HCT116 (cell line): ENCODE results near the gene ABCC5. TPM values are rescaled to one million over a fixed set of nuclear protein-coding genes. Genes with fewer than 3 reads are reported as not detected.
A peak's percentile ranks its signal among the peaks of the same experiment; 100 is the strongest.

Experiments
- ATAC-seq: fragments of 200-7000 bp; cut with Tn5 transposase; 2 replicates; pipeline ENCODE4 v1.9.1; 2020; ENCODE audit warnings: mild to moderate bottlenecking, moderate library complexity
- BruUV-seq: library from RNA; stranded (reverse); fragments of 400-500 nt; replicated peaks from 2 replicates; lab custom pipeline; 2021; lab: Mats Ljungman, UMichigan
- CTCF ChIA-PET: fragments of 300-600 bp; sonication (Branson Sonifier 250); formaldehyde crosslinking; loops from one replicate; lab custom pipeline; 2021; ENCODE audit warnings: antibody characterized with exemption; lab: Charles Lee
- POLR2A ChIA-PET: fragments of 300-600, 350-600 bp; sonication (Branson Sonifier 250); formaldehyde crosslinking; loops from one replicate; lab custom pipeline; 2021; ENCODE audit warnings: antibody characterized with exemption; lab: Charles Lee
- RAD21 ChIA-PET, 2 experiments: fragments of 300-600 bp; sonication (Branson Sonifier 250); formaldehyde crosslinking; loops; one replicate each; lab custom pipeline; 2023; ENCODE audit warnings: low total read pairs in 2 of 2; ENCODE audit not compliant: uncharacterized antibody in 2 of 2, unreplicated experiment in 2 of 2, low non-redundant PET in 1 of 2; lab: Charles Lee
- DNase-seq: peaks from one replicate; pipeline ENCODE4 v3.0.0-alpha.2; 2010; ENCODE audit warnings: low read depth, low spot score
- H2AFZ ChIP-seq: fragments of 200-600 bp; shearing (Covaris generic), sonication (generic); 2 replicates; pipeline ENCODE4 v1.6.1; 2017; ENCODE audit warnings: low read depth, mixed run types, mixed read lengths, antibody characterized with exemption, low read length; ENCODE audit not compliant: poor library complexity, severe bottlenecking
- H3K27ac ChIP-seq: 2 replicates; pipeline ENCODE4 v1.5.1; 2012; ENCODE audit warnings: low read depth, low read length
- H3K27me3 ChIP-seq: fragments of 200-600 bp; sonication (generic); 2 replicates; pipeline ENCODE4 v1.6.1; 2016; ENCODE audit warnings: mixed run types, low read length, mixed read lengths; ENCODE audit not compliant: insufficient read depth
- H3K36me3 ChIP-seq, 2 experiments: fragments of 200-500 bp in 1 of 2; fragments of 200-600 bp in 1 of 2; sonication (Bioruptor generic) in 1 of 2; sonication (generic) in 1 of 2; 2 replicates each; pipeline versions ENCODE4 v1.5.1 to v1.6.1; 2014 to 2016; ENCODE audit warnings: low read length in 2 of 2, inconsistent platforms in 1 of 2, mixed read lengths in 1 of 2, mixed run types in 1 of 2; ENCODE audit not compliant: insufficient read depth in 2 of 2, control insufficient read depth in 1 of 2
- H3K4me1 ChIP-seq, 2 experiments: fragments of 200-600 bp in 1 of 2; sonication (generic) in 1 of 2; 2 replicates each; pipeline versions ENCODE4 v1.5.1 to v1.6.1; 2012 to 2017; ENCODE audit warnings: low read length in 2 of 2, inconsistent platforms in 1 of 2, mild to moderate bottlenecking in 1 of 2, mixed read lengths in 1 of 2, mixed run types in 1 of 2, moderate library complexity in 1 of 2; ENCODE audit not compliant: insufficient read depth in 2 of 2, control insufficient read depth in 1 of 2
- H3K4me2 ChIP-seq: fragments of 200-600 bp; sonication (generic); 2 replicates; pipeline ENCODE4 v1.6.1; 2017; ENCODE audit warnings: mixed run types, low read length, mixed read lengths
- H3K4me3 ChIP-seq, 2 experiments: fragments of 200-600 bp in 1 of 2; sonication (generic) in 1 of 2; replicated peaks in 1 of 2; 2 replicates each; pipeline ENCODE4 v1.5.1; 2011 to 2016; ENCODE audit warnings: low read length in 2 of 2, control low read depth in 1 of 2, low read depth in 1 of 2, mild to moderate bottlenecking in 1 of 2, mixed read lengths in 1 of 2, mixed run types in 1 of 2
- H3K79me2 ChIP-seq: fragments of 200-600 bp; sonication (generic); 2 replicates; pipeline ENCODE4 v1.6.1; 2017; ENCODE audit warnings: mild to moderate bottlenecking, mixed run types, low read length, moderate library complexity, mixed read lengths; ENCODE audit not compliant: insufficient read depth
- H3K9ac ChIP-seq: fragments of 200-600 bp; sonication (generic); 2 replicates; pipeline ENCODE4 v1.6.1; 2016; ENCODE audit warnings: low read length, mixed read lengths
- H3K9me2 ChIP-seq: fragments of 200-600 bp; sonication (generic), shearing (Covaris generic); 2 replicates; pipeline ENCODE4 v1.6.1; 2017; ENCODE audit warnings: mixed run types, mild to moderate bottlenecking, moderate library complexity; ENCODE audit not compliant: insufficient read depth
- H3K9me3 ChIP-seq, 2 experiments: fragments of 200-500 bp in 1 of 2; fragments of 200-600 bp in 1 of 2; sonication (Bioruptor generic) in 1 of 2; sonication (generic) in 1 of 2; 2 replicates each; pipeline ENCODE4 v1.6.1; 2014 to 2017; ENCODE audit warnings: low read length in 2 of 2, mixed read lengths in 2 of 2, inconsistent platforms in 1 of 2, low read depth in 1 of 2, mild to moderate bottlenecking in 1 of 2, mixed run types in 1 of 2, moderate library complexity in 1 of 2; ENCODE audit not compliant: control insufficient read depth in 1 of 2, insufficient read depth in 1 of 2
- H4K20me1 ChIP-seq: fragments of 200-600 bp; sonication (generic), shearing (Covaris generic); 2 replicates; pipeline ENCODE4 v1.6.1; 2017; ENCODE audit warnings: mixed run types, mild to moderate bottlenecking, moderate library complexity; ENCODE audit not compliant: insufficient read depth
- CEBPB ChIP-seq: IDR thresholded peaks from 2 replicates; pipeline ENCODE4 v1.6.1; 2012; ENCODE audit warnings: low read depth
- ELF1 ChIP-seq: IDR thresholded peaks from 2 replicates; pipeline ENCODE4 v1.6.1; 2012; ENCODE audit warnings: low read depth, borderline replicate concordance
- FOSL1 ChIP-seq: IDR thresholded peaks from 2 replicates; pipeline ENCODE4 v1.6.1; 2012; ENCODE audit warnings: low read depth
- RAD21 ChIP-seq: IDR thresholded peaks from 2 replicates; pipeline ENCODE4 v1.6.1; 2012; ENCODE audit warnings: low read depth, mild to moderate bottlenecking
- intact Hi-C: fragments of 100-400 bp; cut with micrococcal nuclease; formaldehyde crosslinking; loops from 2 replicates; pipeline ENCODE4 v1.10.0; 2022
- total RNA-seq: library from RNA; stranded (reverse); gene quantifications from one replicate; pipeline ENCODE4 v1.2.1, GENCODE V29; 2021; ENCODE audit not compliant: unreplicated experiment
- TF ChIP-seq, protein P1 (sequence below), 3 experiments: fragments of 200-600 bp in 1 of 3; sonication (generic) in 1 of 3; IDR thresholded peaks in 2 of 3; conservative IDR thresholded peaks in 1 of 3; 2 replicates each; pipeline ENCODE4 v1.5.1; 2012 to 2017; ENCODE audit warnings: low read depth in 2 of 3, low read length in 2 of 3, antibody characterized with exemption in 1 of 3, borderline replicate concordance in 1 of 3, control low read depth in 1 of 3, mild to moderate bottlenecking in 1 of 3, mixed read lengths in 1 of 3, mixed run types in 1 of 3, moderate library complexity in 1 of 3; ENCODE audit not compliant: insufficient read depth in 1 of 3

ABCC5 gene
- total RNA-seq, 1 experiment from 2014 or later: 16.9 TPM

DNA sequence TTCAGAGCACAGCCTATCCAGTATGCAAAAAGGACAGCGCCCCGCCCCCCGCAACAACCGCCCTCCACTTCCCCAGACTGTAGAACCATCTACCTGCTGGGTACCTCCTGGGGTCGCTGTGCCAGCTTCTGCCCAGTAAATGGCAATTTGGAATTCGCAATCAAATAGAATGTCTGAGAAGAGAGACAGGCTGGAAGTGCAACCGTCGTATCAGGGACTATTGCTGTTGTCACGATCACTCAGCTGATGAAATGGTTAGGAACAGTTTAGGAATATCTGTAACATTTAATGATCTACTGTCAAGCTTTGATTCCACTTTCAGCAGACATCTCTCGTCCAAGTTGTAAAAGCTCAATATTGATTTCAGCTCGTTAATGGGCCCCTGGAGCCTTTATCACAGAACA is 119.7 kb downstream of the ABCC5 start:
- ChIA-PET POLR2A (no interaction called here), CTCF (interaction anchor here (1.2 to 3.3 kb wide), 3 partner anchors 23 to 391 kb away, joined by 3 to 21 read pairs (median 15); no protein-coding TSS in a partner anchor)
- H4K20me1 ChIP-seq: no peaks in the 10 kb centered on the region
- no peaks in the 10 kb centered on the region for H3K4me1 ChIP-seq
- no peaks in the 10 kb centered on the region for H3K27me3 ChIP-seq
- no peaks in the 10 kb centered on the region for H3K9me2 ChIP-seq
- no peak for DNase-seq
- TF ChIP-seq, protein P1, sequence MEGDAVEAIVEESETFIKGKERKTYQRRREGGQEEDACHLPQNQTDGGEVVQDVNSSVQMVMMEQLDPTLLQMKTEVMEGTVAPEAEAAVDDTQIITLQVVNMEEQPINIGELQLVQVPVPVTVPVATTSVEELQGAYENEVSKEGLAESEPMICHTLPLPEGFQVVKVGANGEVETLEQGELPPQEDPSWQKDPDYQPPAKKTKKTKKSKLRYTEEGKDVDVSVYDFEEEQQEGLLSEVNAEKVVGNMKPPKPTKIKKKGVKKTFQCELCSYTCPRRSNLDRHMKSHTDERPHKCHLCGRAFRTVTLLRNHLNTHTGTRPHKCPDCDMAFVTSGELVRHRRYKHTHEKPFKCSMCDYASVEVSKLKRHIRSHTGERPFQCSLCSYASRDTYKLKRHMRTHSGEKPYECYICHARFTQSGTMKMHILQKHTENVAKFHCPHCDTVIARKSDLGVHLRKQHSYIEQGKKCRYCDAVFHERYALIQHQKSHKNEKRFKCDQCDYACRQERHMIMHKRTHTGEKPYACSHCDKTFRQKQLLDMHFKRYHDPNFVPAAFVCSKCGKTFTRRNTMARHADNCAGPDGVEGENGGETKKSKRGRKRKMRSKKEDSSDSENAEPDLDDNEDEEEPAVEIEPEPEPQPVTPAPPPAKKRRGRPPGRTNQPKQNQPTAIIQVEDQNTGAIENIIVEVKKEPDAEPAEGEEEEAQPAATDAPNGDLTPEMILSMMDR (IDR thresholded peaks at IDR 0.05 in 2 of 3, conservative IDR thresholded peaks at IDR 0.05 in 1 of 3; ENCODE audit: borderline replicate concordance in 1 of 3, insufficient read depth in 1 of 3, low read depth in 2 of 3, low read length in 2 of 3): peak in 1 of 3 experiments; percentile 27; a peak in 3 of 6 replicates
- no peak for TF ChIP-seq ELF1
- TF ChIP-seq, all 23 proteins: peak for 1
- Histone ChIP-seq H3K27ac (no peak overlapping the region), H3K79me2 (no peaks in the 10 kb centered on the region), H2AFZ (no peak overlapping the region), H3K9me3 (no peaks in the 10 kb centered on the region; a peak in 1 of 4 replicates), H3K4me2 (no peak overlapping the region), H3K9ac (no peak overlapping the region), H3K36me3 (no peaks in the 10 kb centered on the region), H3K4me3 (no peak overlapping the region)
- intact Hi-C loops: loop anchor here (5.0 kb wide), 2 partner anchors 234 to 644 kb away; no protein-coding TSS in a partner anchor
- RAD21 ChIA-PET: no interaction called here
- BruUV-seq: no TSS peak
- no peak for ATAC-seq

DNA sequence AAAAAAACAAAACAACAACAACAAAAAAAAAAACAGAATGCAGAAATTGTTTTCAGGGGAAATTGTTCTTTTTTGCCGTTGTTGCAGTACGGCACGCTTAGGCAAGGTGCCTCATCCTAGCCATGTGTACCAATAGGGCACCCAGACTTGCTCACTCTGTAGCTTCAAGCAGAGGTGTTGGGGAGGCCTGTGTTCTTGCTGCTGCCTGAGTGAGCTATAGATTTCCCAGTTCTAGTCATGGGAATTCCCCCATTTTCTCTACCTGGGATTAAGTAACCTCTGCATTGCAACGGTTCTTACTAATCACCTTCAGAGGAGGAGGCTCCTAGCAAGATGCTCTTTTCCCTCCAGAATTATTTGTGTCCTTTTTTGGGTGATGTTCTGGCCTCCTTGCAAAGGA is 120.1 kb downstream of the ABCC5 start:
- ChIA-PET RAD21 (no interaction called here), CTCF (interaction anchor here (0.7 to 3.3 kb wide), 5 partner anchors 23 to 392 kb away, joined by 3 to 21 read pairs (median 6); partner anchors contain the start of gene EIF2B5), POLR2A (no interaction called here)
- H3K9ac ChIP-seq: no peak overlapping the region
- H3K9me2 ChIP-seq: no peaks in the 10 kb centered on the region
- no TSS peak for BruUV-seq
- DNase-seq: no peak
- ATAC-seq: no peak
- H2AFZ ChIP-seq: no peak overlapping the region
- H4K20me1 ChIP-seq: no peaks in the 10 kb centered on the region
- no peaks in the 10 kb centered on the region for H3K79me2 ChIP-seq
- no peak overlapping the region for H3K27ac ChIP-seq
- H3K4me3 ChIP-seq: no peak overlapping the region
- TF ChIP-seq FOSL1: no peak
- no peak for TF ChIP-seq ELF1
- TF ChIP-seq RAD21: no peak
- no peak for TF ChIP-seq CEBPB
- intact Hi-C loops: loop anchor here (5.0 kb wide), 2 partner anchors 235 to 645 kb away; no protein-coding TSS in a partner anchor
- H3K36me3 ChIP-seq: no peaks in the 10 kb centered on the region
- no peak overlapping the region for H3K4me2 ChIP-seq
- H3K9me3 ChIP-seq: no peaks in the 10 kb centered on the region; a peak in 1 of 4 replicates
- H3K4me1 ChIP-seq: no peaks in the 10 kb centered on the region
- no peaks in the 10 kb centered on the region for H3K27me3 ChIP-seq
